GM19328 (cell line): ENCODE results near the gene LIN7A.

ENCODE experiments used
- ATAC-seq: cut with Tn5 transposase; IDR thresholded peaks from one replicate; pipeline ENCODE4 v1.9.1; 2021; ENCODE audit warnings: mild to moderate bottlenecking, moderate library complexity; ENCODE audit not compliant: unreplicated experiment

Gene LIN7A, protein sequence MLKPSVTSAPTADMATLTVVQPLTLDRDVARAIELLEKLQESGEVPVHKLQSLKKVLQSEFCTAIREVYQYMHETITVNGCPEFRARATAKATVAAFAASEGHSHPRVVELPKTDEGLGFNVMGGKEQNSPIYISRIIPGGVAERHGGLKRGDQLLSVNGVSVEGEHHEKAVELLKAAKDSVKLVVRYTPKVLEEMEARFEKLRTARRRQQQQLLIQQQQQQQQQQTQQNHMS

GRCh38 chr12:80937391-80938238 lies at the start of gene LIN7A:
LIN7A (minus strand) TSS chr12:80937934; CDS start chr12:80937722, 212 bp downstream.
- no peak for ATAC-seq

- no peak for ATAC-seq
Observed at GRCh38 chr12:80986224-80986623, 48.5 kb upstream of the LIN7A start.

DNA sequence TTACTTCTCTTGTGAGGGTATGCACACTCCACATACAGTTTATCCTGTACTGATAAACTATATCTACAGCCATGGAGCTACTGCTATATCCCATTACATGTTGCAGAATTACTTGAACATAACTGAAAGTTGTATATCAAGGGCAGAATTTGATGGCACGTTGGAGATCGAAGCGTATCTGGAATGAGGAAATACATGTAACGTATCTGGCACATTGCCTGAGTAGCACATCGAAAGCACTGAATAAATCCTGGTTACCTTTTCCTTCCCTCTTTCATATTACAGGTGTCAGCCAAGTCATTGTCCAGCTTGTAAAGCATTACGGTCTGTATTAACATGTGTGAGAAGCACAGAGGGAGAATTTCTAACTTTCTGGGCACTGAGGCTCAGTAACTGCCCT lies 42.1 kb upstream of the LIN7A start:
- no peak for ATAC-seq

DNA sequence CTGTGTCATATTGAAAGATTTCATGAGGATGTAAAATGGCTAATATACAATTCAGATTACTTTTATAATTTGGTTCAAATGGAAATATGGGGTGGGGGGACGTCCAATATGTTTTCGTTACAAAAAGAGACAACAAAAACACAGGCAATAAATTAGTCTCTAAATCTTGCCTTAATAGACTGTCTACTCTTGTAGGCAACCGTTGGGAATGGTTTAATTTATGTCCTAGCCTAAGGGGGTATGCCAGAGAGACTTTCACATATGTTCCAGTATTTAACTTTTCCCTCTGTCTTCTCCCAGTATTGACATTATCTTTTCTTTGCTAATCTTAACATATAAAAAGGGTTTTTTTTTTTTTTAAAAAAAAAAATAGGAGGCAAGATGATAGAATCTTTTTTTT lies 41.5 kb upstream of the LIN7A start:
- ATAC-seq, result no peak

- no peak for ATAC-seq
Observed at GRCh38 chr12:80977346-80977745, 39.6 kb upstream of the LIN7A start.

- ATAC-seq, result no peak
Observed at GRCh38 chr12:80968326-80968725, 30.6 kb upstream of the LIN7A start.

- ATAC-seq, result no peak
Observed at GRCh38 chr12:80967565-80967964, 29.8 kb upstream of the LIN7A start.

DNA sequence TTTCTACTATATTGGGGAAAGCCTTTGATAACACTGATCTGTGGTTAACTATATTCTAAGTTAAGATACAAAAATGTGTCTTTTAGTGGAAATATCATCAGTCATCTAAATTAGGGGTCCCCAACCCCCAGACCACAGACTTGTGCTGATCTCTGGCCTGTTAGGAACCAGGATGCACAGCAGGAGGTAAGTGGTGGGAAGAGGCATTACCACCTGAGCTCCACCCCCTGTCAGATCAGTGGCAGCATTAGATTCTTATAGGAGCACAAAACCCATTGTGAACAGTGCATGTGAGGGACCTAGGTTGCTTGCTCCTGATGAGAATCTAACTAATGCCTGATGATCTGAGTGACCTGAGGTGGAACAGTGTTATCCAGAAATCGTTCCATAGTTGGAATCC lies 28.3 kb upstream of the LIN7A start:
- no peak for ATAC-seq

DNA sequence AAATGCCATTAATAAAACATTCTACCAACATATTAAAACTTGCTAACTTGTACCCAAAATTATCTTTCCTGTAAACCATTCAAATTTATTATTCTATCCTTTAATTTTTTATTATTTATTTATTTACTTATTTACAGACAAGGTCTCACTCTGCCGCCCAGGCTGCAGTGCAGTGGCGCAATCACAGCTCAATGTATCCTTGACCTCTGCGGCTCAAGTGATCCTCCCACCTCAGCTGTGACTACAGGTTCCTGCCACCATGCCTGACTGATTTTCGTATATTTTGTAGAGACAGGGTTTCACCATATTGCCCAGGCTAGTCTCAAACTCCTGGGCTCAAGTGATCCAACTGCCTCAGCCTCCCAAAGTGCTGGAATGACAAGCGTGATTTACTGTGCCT lies 20.4 kb upstream of the LIN7A start:
- no peak for ATAC-seq

DNA sequence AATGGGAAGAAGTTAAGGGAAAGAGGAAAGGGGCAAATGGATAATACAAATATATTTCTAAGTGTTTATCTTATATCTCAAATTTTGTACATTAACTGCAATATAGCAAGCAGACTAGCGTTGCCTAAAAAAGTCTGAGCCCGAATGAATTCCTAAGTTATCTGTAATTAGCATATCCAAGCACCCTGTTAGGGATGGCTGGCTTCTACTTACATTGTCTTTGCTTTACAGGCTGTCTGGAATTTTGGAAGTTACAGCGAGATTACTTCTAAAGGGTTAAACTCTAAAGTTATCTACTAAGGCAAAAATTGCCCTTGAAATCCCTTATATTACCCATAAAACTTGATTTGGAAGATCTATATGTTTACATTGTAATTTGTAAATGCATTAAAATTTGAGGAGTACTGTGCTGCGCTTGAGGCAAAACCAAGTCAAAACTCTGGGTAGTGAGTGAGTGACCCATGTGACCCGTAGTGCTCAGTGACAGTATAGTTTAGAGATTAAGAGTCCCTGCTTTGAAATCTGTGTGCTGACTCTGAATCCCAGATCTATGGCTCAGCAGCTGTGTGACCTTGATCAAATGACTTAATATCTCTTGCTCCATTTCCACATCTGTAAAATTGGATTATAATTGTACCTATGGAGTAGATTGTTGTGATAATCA lies 17.3 kb upstream of the LIN7A start:
- no peak for ATAC-seq

DNA sequence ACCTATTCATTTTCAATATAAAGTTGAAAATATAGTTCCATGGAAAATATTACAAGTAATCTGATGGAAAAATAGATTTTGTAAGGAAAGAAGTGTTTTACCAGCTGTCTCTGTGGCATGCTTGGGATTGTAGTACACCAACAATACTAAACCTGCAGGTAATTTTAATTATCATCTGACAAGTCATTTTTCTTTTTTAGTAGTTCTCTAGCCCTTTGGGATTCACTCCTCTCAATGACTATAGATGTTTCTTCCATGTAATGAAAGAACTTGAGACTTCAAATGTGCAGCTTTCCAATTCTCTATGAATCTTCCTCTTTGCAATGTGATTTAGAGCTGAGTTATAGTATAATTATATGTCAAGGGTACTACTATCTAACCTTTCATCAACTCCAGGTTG lies 14.7 kb upstream of the LIN7A start:
- no peak for ATAC-seq

DNA sequence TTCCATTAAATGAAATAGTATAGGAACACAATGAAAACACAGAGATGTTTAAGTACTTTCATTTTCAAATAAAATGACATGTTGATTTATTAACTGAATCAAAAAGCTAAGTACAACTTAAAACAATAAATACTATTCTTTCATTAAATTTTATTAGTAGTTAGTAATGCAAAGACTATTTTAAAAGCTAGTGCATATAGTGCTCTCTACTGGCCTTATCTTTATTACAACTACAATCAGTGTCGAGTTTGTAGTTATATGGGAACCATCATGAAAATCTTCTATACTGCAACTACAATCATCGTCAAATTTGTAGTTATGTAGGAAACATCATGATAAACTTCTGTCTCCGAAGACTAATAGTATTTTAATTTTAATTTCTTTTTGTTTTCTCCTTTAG lies 8.9 kb upstream of the LIN7A start:
- no peak for ATAC-seq

- ATAC-seq, result no peak
Observed at GRCh38 chr12:80943338-80943737, 5.6 kb upstream of the LIN7A start.

DNA sequence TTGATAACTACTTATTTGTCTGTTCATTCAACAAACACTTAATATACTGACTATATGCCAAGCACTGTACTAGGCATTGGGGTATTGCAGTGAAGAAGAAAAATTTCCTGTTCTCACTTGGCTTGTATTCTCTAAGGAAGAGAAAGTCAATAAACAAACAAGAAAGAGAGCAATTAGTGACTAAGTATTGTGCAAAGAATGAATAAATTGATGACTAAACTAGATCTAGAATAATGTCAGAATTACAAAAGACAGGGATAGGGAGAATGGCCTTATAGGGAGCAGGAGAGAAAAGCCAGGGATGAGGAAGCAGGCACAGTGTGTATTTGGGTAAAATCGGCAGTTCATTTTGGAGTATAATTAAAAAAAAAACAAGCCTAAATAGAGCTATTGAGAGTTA lies 4.2 kb upstream of the LIN7A start:
- no peak for ATAC-seq

DNA sequence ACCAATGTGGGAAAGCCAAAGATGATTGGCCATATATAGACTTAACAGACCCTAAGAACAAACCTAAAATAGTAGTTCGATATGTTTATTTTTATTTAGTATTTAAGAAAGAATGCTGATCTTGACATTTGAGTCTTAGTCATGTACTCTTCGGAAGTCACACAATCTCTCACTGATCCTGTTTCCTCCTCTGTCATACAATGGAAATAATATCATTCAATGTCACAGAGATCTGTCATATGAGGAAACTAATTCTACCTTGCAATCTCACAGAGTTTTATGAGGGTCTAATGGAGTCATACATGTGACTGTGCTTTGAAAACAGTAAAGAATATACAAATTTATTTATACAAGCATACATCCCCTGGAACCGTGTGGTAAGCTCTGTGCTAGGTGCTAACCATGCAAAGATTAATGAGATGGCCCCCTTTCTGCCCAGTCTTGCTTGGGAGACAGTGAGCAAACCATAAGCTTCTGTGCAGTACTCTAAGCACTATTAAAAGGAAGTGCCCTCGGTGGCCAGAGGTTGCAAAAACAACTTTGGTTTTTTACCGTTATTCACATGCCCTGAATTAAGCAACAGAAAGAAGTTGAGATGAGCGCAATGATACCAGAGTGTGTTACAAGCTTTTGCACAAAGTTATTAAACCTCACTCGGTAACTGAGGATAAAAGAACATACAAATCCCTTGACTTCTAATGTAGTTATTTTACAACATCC lies 1.7 kb upstream of the LIN7A start:
- ATAC-seq, result no peak

DNA sequence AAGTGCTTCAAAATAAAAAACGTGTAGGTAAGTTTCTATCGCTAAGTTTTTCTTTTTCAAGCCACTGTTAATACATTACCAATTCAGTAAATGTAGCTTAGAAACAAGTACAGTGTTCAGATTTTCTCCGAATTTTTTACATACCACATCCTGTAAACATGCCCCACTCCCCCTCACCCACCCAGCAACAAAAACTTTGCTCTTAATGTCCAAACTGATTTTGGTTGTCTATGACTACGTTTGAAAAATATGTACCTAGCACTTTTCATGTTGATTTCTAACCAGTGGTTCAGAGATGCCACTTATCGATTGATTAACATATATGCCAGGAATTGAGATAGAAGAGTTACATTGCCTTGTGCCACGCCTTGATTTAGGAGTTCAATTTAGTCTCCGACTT lies 663 bp upstream of the LIN7A start:
- ATAC-seq, result no peak

GRCh38 chr12:80936642-80937390 lies 918 bp downstream of the LIN7A start:
- ATAC-seq, result peak; percentile 44

DNA sequence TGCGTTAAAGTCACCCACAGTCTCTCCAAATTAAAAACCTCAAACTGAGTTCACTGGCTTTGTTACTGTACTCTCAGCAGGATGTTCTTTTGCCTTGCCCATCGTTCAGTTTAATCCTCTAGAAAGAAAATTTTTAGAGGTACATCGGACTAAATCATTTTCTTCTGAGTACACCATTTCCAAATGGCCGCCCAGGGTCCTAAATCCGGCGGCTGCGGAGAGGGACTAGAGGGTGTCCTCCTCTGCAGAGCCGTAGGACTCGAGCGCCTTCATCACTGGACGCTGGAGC lies 1.4 kb downstream of the LIN7A start:
- peak; percentile 1 for ATAC-seq

GRCh38 chr12:80935111-80935510 lies 2.6 kb downstream of the LIN7A start:
- ATAC-seq, result no peak

GRCh38 chr12:80925983-80926382 lies 11.8 kb downstream of the LIN7A start:
- no peak for ATAC-seq

DNA sequence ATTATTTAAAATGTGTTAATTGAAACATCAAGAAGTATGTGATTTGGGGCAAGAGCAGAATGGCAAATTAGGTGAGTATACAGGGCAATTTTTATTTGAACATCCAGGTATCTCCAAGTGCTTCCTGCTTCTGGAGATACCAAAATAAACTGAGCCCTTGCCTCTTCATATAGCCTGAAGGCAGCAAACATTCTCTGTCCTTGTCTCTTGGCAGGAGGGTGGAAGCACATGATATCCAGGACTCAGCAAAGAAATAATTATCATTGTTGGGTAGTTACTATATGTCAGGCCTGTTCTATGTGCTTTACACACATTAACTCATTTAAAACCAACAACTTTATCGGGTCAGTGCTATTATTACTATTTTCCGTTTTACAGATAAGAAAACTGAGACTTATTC lies 12.5 kb downstream of the LIN7A start:
- no peak for ATAC-seq
